Activated CD8-positive, alpha-beta memory T cell treated with anti-CD3 and anti-CD28 coated beads for 4 hours (primary cell): ENCODE results near the gene PPIL6.
"Not testable (repeated sequence)": the region's sequence is repeated elsewhere in the genome, so short reads cannot be mapped to it uniquely, and the experiment has no call there.

ENCODE experiments used
- DNase-seq, 2 donors: peaks; one replicate each; pipeline ENCODE4 v3.0.0-alpha.2; 2020; ENCODE audit warnings: low read depth in 2 of 2

Gene PPIL6

DNA sequence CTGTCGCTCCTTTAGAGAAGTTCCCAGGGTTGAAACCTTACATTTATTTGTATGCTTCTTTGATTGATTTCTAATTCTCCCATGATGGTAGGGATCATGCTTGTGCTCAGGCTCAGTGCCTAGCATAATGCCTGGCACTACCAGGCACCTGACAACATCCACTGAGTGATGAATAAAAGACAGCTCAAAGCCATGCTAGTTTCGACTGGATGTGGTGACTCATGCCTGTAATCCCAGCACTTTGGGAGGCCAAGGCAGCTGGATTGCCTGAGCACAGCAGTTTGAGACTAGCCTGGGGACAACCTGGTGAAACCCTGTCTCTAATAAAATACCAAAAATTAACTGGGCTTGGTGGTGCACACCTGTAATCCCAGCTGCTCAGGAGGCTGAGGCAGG, 46.5 kb downstream of the PPIL6 start:
- DNase-seq = no peak

DNA sequence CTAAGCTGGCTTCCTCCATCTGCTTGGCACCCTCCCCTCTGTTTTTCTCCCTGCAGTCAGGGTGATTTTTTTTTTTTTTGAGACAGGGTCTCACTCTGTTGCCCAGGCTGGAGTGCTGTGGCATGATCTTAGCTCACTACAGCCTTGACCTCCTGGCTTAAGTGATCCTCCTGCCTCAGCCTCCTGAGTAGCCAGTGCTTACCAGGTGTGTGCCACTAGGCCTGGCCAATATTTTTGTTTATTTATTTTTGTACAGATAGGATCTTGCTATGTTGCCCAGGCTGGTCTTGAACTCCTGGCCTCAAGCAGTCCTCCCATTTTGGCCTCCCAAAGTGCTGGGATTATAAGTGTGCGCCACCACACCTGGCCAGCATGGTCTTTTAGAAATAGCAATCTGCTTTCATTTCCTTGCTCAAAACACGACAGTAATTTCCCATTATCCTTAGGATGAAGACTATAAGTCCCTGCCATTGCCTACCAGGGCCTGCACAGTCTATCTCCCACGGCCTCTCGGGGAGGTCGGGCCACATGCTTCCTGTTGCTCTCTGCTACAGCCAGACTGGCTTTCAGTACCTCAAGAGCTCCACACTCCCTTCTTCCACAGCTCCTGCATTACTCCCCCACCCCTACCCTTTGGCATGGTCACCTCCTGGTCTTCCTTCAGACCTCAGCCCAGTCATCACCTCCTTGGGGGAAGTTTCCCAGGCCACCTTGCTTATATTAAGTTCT, 47.1 kb downstream of the PPIL6 start:
- DNase-seq = no peak

DNA sequence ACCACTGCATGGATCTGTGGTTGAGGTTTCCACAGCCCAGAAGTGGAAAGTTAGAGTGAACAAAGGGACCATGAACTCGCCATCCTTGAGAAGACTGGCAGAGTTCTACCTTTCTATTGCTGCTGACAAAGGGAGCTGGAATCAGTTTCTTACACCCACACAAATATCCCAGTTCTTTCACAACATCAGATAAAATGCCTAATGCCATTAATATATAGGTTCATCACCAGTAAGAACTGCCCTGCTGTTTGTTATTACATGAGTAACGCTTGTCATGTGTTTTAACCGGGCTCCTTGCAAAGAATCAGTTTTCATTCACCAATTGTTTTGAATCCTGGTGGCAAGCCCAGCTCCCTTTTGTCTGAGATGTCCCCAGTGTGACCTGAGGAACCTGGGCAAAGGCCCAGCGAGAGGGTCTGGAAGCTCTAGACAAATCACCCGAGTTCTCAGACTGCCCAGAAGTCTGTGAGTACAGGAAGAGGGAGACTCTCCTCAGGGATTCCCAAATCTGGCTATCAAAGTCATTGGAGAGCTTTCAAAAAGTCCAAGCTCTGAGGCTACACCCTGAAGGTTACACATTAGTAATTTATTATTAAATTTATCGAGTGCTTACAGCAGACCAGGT, 50.7 kb downstream of the PPIL6 start:
- no peak for DNase-seq

DNA sequence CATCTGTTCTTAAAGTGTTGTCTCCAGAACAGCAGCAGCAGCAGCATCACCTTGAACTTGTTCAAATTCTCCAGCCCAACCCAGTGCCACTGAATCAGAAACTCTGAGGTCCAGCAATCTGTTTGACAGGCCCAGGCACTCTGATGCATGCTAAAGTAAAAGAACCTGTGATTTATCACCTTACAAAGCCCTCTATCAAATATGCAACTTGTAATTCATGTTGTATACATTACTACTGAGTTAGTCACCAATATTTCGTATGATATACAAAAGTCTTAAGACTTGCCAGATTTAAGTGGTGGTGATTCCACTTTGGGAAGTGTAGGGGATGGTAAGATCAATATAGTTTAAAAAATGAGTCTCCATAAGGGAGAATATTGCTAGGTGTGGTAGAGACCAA, 52.2 kb downstream of the PPIL6 start:
- no peak for DNase-seq

DNA sequence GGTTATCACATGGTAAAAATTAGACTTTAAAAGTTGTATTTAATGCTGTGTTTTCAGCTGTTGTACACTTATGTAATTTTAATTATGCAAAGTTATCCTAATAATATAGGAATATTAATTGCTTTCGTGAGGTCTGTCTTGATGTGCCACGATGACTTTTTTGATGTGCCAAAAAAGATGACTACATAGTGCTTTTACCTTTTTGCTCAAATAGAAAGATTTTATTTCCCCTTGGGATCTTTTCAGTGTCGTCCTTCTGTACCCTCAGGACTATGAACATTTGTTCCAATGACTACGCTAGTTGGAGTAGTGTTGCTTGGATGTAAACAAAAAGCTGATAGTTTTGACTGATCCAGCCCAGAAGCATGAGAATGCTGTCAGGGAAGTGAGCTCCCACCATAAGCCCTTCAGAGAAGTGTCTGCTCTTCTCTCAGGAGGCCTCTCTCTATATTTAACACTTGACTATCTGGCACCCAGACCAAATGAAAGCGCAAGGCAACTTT, 56.9 kb downstream of the PPIL6 start:
- no peak for DNase-seq

DNA sequence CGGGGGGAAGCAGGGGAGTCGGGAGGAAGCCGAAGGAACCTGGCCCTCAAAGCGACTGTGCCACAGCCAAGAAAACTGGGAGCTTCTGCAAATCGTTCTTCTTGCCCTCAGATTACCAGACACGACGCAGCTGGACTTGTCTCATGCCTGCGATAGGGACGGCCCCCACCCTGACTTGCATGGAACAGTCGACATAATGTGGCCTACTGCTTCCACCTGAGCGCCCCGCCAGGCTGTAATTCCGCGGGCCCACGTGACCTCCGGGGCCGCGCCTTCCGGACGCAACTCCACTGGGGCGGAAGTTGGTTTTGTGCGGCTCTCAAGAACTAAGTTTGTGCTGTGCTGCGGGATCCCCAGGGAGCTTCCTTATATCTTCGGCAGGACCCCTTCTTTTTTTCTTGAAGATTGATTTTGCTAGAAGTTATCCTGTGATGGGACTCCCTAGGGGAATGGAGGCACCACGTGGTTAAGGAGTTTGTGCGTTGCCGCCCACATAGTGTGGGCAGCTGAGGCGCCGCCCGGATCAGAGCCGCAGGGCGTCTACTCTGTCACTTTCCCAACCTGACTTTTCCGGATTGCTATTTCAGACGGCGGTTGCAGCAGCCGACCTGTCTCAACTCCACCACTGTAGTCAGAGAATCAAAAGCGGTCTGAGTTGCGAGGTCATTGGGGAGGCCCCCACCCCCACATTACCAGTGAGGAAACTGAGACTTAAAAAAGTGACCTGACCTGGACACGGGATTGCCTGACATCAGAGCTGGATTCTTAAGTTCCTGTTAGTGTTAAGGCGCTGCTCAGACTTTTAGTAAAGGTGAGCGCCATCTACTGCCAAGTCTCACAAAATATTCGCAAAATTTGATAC, 57.6 kb downstream of the PPIL6 start:
- peak; percentile 78 to 83 for DNase-seq

DNA sequence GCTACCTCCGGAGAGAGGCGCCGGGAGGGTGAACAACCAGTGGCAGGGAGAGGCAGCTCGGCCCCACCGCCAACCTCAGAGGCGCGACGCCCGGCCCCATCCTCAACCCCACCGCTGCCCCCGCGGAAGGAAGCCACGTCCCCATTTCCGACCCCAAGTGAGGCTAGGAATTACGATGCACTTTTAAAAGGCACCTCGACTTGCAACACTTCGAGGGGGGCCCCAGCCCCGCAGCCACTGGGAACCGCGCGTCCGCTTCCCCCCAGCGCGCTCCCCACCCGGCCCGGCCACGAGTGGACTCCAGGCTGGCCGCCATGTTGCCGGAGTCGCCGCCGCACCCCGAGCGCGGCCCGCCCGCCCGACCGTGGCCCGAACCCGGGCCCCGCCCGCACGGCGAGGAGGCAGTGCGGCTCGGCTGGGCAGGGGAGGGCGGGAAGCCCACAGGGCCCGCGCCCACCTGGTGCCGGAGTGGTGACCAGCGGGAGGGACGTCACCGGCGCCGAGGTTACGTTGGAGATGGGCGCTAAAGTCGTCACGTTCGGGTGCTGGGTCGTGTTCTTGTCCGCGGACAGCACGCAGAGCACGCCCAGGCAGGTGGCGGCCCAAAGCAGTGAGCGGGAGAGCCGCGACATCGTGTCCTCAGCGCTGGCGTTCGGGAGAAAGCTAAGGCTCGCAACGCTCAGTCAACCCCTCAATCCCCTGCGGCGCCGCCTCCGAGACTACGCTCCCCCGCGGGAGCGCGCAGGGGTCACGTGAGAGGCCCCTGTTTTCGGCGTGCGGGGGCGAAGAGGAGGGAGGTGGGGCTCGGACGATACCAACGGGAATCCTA, 58.5 kb downstream of the PPIL6 start, which contains the start of gene CD164:
Gene CD164 (minus strand): TSS at position 721 of the 829 bp plus-strand sequence. CDS start 89 bp downstream, at position 632.
- peak; percentile 91 for DNase-seq

DNA sequence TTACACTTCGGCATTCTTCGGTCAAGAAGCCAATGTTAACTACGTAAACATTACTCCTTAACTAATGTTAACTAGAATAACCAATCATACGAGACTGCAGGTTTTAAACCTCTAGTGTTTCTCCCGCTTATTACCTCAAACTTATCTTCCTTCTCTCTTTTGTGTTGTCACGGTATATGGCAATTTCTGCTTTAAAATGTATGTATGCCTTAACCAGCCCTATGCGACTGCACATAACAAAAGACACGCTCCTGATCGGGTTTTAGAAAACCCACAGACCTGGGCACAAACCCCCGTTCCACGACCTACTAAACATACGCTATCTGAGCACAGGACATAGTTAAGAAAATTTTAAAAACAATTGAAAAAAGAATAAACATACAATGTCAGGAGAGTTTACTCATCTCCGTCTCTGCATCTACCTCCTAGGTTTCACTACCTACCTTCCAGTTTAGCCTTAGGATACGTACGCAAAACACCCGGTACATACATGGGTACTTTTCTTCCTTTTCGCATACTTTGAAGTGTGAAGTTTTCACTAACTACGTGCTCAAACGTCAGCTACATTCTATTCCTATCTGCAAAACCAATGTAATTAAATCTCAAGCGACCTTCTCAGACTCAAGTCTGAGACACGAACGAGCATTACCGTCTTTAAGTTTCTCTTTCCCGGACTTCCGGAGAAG, 59.2 kb downstream of the PPIL6 start:
- DNase-seq = no peak

DNA sequence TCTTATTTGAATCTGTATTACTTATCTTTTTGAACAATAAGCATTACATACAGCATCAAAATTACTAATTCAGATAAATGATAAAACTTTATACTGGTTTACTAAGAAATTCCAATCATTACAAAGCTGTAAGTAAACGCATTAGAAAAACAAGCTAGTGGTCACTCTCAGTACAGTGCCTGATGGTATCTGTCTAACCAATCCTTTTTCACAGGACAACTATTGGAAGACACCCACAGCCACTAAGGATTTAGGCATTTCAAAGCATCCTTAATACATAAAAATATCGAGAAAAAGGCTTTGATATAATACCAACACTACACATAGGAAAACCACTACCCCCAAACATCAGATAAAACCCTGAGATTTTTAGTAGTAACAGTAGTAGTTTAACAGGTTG, 60.7 kb downstream of the PPIL6 start:
- no peak for DNase-seq

DNA sequence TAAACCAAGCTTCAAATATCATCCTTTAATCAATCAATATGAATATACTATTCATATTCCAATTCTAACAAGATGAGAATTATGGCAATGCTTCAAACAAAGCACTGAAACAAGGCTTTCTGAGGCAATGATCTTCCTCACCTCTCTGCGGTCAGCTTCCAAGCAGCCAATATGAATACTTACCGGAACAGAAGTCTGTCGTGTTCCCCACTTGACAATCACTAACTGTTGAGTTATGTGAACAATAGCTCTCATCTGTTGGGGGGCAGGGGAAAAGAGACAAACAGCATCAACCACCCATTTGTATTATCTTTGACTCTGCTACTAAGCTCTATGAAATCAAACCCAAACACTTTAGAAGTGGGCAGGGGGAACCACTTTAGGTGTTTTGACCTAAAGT, 62.7 kb downstream of the PPIL6 start:
- DNase-seq = no peak

DNA sequence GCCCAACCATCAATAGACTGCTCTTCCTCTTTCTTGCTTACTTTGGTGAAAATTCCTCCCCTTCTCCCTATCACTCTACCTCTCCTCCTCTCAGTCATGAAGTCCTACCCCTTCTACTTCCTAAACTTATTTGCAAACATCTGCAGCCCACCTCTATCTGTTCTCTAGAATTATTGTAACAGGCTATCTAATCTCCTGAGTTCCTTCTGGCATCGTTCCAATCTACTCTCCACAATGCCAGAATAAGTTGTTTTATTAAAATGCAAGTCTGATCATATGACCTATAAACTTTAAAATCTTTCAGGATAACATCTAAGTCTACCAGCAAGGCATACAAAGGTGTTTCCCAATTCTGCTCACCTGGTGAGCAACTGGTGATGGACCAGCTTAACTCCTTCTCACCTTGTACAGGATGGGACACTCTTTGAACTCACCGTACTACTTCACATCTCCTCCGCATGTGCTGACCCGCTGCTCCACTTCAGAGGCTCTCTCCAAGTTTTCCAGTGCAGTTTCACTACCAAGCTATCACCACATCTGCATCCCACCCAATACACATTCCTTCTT, 66.0 kb downstream of the PPIL6 start:
- no peak for DNase-seq

DNA sequence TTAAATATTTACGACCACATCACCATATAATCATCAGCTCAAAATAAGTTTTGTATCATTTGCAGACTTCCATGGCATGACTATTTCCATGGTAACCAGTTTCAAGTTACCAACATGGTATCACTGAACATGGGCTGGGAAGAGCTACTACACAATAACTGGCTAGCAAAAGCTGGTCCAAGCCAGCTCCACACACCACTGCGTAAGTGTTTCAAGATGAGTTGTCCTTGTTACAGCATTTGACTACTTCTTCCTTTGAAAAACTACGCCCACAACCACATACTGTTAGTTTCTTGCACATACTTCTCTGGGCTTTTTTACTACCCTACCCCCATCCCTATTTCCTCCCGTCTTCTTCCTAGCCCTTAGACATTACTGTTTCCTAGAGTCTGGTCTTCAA, 66.7 kb downstream of the PPIL6 start:
- no peak for DNase-seq

DNA sequence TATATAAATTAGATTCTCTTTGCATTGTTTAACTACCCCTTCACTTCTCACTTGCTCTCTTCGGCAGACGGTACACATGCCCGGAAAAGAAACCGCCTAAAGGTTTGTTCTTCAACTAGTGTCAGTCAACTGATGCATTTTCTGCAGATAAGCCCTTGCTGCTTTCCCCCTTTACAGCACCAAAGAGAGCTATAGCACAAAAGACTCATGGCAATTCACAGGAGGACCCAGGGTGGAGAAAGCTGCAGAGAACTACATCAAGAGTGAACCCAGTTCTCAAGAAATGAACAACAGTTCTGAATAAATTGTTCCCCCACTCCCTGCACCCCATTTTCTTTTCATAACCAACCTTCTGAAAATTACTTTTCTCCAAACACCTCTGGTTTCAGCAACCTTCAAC, 67.1 kb downstream of the PPIL6 start:
- no peak for DNase-seq

DNA sequence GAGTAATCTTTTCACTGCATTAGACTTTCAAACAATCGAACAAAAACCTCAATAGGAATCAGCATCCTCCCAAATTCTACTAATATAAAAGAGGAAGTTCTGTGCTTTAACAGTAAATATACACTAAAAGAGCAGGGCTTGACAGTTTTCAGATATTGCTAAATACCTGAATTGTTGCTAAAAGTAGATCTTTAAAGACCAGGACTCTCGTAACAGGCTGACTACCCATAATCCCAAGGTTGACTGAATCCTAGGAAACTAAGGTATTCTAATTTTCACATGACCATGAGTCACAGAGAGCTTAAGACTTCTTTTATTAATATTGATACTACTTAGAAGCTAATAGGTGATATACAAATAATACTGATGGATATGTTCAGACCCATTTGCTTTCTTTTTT, 68.3 kb downstream of the PPIL6 start:
- DNase-seq = no peak

DNA sequence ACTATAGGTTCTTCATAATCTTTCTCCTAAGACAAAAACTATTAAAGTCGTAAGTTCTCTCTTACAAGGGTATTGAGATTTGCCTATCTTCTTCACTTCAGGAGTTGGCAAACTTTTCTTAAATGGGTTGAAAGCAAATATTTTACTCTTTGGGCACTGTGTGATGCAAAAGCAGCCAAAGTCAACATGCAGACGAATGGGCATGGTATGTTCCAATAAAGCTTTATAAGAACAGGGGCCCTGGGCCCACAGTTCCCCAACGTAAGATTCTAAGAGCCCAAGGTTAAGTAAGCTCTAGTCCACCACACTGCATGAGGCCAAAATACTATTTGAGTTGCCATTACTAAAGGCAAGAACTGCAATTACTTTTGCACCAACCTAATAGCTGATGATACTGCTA, 69.6 kb downstream of the PPIL6 start:
- no peak for DNase-seq

DNA sequence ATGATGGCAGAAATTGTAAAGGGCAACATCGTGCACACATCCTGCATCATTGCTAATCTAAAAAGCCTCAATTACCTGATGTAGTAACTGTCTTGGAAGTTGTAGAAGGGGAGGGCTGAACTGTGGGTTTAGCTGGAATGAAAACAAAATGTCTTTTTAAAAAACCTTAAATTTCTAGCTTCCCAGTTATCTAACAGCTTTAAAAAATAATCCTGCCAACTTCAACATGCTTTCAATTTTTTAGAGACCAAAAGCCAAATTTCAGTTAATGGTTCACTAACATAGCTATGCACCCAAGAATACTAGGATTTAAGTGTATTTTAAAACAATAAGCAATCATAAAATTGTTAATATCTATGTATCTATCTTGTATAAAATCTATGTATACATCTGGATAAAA, 70.1 kb downstream of the PPIL6 start:
- no peak for DNase-seq

DNA sequence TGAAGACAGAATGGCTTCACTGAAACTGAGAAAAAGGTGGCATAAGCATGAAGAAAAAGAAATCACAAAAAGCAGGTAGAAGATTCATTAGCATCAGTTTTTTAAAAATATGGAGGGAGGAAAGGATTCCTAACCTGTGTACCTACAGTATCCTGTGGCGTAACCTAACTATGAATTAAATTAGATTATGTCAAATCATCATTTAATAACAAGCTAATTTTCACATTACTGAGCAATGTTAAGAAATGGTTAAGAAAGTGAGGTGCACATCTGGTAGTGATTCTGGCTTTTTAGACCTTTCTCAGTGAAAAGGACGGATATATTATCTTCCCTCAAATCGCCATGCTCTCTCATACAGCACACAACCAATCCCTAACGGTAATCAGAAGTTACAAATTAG, 70.7 kb downstream of the PPIL6 start:
- no peak for DNase-seq

DNA sequence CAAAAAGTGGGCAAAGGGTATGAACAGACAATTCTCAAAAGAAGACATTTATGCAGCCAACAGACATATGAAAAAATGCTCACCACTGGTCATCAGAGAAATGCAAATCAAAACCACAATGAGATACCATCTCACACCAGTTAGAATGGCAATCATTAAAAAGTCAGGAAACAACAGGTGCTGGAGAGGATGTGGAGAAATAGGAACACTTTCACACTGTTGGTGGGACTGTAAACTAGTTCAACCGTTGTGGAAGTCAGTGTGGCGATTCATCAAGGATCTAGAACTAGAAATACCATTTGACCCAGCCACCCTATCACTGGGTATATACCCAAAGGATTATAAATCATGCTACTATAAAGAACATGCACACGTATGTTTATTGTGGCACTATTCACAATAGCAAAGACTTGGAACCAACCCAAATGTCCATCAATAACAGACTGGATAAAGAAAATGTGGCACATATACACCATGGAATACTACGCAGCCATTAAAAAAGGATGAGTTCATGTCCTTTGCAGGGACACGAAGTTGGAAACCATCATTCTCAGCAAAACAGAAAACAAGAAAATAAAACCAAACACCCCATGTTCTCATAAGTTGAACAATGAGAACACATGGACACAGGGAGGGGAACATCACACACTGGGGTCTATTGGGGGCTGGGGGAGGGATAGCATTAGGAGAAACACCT, 75.9 kb downstream of the PPIL6 start:
- DNase-seq = not testable (repeated sequence)

DNA sequence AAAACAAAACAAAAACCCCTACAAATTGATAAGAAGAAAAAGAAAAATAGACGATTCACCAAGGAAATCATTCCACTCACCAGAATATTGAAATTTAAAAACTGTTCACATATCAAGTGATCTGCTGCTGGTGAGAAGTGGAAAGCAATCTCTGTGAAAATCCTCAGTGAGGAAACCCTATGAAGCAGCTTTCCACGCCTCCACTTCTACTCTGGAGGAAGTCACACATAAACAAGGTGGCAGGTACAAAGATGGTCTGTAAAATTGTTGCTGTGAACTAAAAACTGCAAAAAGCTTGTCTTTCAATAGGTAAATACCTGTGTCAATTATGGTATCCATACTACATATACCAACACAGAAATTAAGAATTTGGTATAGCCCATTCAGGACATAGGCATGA, 76.7 kb downstream of the PPIL6 start:
- no peak for DNase-seq
